WTC11 (cell line): ENCODE results near the gene APRT.

Experiments used
- ELF4 ChIP-seq: sonication (generic); formaldehyde crosslinking; IDR thresholded peaks from 2 replicates; pipeline ENCODE4 v1.8.1; 2022; ENCODE audit warnings: low read depth, mild to moderate bottlenecking, moderate library complexity, missing genetic modification reagents
- NR1H2 ChIP-seq: sonication (generic); formaldehyde crosslinking; IDR thresholded peaks from 2 replicates; pipeline ENCODE4 v1.9.0; 2021; ENCODE audit warnings: mild to moderate bottlenecking, moderate library complexity, missing genetic modification reagents
- TF ChIP-seq, protein P1 (sequence below): fragments of 200-600 bp; IDR thresholded peaks from 2 replicates; pipeline ENCODE4 v1.8.0; 2022; ENCODE audit warnings: antibody characterized with exemption

DNA sequence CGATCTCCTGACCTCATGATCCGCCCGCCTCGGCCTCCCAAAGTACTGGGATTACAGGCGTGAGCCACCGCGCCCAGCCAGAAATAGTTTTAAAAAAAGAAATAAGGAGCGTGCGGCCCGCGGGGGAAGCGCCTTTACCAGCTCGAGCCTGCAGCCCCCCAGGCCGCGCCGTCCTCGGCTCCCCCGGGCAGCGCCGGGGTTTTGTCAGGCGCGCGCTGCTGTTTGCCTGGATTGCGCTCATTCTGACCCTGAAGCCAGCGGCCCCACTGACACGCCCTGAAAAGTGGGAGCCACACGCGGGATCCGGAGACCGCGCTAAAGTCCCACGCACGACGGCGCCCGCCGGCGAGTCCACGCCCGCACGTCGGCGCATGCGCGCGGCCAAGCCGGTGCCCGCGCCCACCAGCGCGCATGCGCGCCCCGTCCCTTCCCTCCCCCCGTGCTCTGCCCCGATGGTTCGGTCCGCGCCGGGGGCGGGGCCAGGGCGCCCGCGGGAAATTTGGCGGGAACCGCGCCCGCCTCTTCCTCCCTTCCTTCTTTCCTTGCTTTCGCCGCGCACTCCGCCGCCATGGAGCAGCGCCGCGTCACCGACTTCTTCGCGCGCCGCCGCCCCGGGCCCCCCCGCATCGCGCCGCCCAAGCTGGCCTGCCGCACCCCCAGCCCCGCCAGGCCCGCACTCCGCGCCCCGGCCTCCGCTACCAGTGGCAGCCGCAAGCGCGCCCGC, 8.3 kb downstream of the APRT start, which contains the start of gene CDT1:
- TF ChIP-seq, protein P1, sequence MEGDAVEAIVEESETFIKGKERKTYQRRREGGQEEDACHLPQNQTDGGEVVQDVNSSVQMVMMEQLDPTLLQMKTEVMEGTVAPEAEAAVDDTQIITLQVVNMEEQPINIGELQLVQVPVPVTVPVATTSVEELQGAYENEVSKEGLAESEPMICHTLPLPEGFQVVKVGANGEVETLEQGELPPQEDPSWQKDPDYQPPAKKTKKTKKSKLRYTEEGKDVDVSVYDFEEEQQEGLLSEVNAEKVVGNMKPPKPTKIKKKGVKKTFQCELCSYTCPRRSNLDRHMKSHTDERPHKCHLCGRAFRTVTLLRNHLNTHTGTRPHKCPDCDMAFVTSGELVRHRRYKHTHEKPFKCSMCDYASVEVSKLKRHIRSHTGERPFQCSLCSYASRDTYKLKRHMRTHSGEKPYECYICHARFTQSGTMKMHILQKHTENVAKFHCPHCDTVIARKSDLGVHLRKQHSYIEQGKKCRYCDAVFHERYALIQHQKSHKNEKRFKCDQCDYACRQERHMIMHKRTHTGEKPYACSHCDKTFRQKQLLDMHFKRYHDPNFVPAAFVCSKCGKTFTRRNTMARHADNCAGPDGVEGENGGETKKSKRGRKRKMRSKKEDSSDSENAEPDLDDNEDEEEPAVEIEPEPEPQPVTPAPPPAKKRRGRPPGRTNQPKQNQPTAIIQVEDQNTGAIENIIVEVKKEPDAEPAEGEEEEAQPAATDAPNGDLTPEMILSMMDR: no peak
- TF ChIP-seq NR1H2: no peak
- TF ChIP-seq ELF4 (CRISPR knock-in tag): no peak
